Head of caudate nucleus (tissue), 42 donors: ENCODE data around the gene RMDN2.

ENCODE experiments used
- DNase-seq, 42 donors: peaks; one replicate each; pipeline versions ENCODE4 v3.0.0 to v3.0.0-alpha.2; 2020 to 2021; ENCODE audit warnings: mixed read lengths in 7 of 42
- intact Hi-C: fragments of 100-400 bp; cut with DNase I; formaldehyde crosslinking; loops from one replicate; pipeline ENCODE4 v1.15.0; 2022

RMDN2 gene

DNA sequence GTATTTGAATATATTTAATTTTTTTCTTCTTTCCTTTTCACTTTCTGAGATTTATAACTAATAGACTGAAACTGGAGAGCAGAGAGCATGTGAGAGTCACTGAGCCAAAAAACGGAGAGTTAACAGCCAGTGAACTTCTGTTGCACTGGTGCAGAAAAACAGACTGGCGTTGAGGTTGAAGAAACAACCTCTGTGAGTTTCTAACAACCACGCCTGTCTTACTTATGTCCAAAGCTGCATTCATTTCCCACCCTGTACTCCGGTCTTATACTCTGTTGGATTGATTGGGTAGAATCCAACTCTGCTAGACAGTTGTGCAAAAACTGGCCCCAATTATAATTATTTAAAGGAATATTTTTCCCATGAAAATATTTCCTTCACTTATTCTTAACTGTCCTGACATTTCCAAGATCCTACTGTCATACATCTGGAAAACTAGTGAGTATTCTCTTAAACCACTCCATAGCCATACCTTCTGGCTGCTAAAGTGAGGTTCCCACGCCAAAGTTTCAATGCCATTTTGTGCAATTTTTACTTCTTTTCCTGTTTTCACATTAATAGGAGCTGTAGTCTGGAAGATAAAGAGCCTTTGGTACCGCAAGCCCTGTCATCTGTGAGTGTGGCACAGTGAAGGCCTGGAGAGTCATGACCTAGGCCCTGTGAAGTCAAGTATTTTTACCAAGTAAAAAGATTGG lies 141.5 kb downstream of the RMDN2 start:
- no peak for DNase-seq

More for the DNA sequence above, 141.5 kb downstream of the RMDN2 start:
- intact Hi-C loops: no loop called here
